Measurements from ENCODE around the gene PHACTR3.

Gene PHACTR3

DNA sequence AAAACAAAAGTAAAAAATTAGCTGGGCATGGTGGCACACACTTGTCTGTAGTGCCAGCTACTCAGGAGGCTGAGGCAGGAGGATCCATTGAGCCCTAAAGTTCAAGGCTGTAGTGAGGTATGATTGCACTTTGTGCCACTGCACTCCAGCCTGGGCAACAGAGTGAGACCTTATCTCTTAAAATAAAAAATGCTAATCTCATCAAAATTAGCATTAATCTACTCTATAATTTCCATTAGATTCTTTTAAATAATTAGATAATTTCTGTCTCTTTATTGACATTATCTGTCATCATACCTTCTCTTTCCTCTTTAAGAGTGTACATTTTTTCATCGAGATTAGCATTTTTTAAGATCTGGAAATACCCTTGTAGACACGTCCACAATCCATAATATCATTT, 48.0 kb downstream of the PHACTR3 start:
- DNase-seq: no peak

- DNase-seq: no peak
These were observed 52.1 kb downstream of the PHACTR3 start for GRCh38 chr20:59656417-59656816.

GRCh38 chr20:59657459-59658046, 53.2 kb downstream of the PHACTR3 start:
- DNase-seq: no peak

DNA sequence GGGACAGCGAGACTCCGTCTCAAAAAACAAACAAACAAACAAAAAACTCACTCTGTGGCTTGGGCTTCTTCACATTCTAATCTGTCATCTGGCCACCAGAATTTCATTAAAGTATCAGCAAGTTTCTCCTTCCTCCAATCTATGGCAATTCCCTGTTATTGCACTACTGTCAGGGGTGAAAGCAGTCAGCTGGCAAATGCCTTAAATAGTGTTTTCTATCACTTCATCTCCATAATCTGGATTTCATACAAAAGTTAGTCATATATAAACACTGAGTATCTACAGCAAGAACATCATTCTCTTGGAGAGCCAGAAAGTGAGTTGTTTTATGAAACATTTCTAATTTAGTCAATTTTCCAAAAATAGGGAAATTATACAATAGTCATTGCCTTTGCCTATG, 56.1 kb downstream of the PHACTR3 start:
- DNase-seq: no peak

DNA sequence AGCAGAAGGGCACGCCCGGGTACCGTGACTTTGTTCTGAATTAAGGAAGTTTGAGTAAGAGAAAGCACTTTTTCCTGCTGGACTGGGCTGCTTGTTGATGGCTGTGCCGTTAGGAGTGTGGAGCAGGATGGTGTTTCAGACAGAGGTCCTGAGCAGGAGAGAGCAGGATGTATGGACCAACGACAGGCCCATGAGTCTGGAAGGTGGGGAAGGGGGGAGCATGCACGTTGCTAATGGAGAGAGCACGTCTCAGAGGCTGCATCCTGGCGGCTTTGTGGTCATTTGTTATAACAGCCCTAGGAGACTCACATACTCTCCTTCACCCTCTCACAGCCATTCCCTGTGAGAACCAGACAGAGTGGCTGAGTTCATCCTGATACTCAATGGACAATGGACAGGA, 56.8 kb downstream of the PHACTR3 start:
- DNase-seq: no peak

GRCh38 chr20:59661621-59662020, 57.3 kb downstream of the PHACTR3 start:
- DNase-seq: no peak

DNA sequence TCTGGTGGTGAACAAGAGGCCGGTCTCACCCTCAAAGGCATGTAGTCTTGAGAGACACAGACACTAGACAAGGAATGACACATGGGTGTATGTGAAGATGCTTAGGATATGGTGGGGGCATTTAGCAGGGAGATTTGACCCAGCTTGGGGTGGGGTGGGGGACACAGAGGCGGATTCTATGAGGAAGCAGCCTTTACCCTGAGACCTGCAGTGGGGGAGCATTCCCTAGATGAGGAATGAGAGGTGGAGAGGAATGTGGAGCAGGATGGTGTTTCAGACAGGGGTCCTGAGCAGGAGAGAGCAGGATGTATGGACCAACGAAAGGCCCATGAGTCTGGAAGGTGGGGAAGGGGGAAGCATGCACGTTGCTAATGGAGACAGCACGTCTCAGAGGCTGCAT, 57.8 kb downstream of the PHACTR3 start:
- no peak for DNase-seq

- DNase-seq: no peak
These were observed 58.6 kb downstream of the PHACTR3 start for GRCh38 chr20:59662856-59663512.

DNA sequence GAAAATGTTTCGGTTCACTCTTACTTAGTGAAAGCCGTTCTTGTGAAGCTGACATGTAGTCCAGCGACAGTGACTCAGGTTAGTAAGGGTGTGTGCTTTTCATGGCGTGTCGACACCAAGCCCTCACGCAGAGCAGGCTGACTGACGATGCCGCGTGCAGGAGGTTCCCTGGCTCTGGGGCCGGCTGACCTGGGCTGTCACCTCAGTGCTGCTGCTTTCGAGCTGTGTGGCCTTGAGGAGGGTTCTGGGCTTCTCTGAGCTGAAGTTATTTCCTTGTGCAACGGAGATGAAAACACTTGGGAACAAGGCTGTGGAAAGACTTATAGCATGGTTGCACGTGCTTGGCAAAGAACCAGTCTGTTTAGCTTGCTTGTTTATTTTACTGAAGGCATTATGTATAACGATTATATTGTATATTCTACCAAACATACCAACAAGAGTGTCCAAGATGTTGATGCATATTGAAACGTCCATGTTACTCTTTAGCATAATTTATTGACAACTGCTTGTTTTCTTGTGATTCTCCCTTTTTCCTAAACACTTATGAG, 59.2 kb downstream of the PHACTR3 start:
- DNase-seq: no peak

- no peak for DNase-seq
These were observed 60.1 kb downstream of the PHACTR3 start for GRCh38 chr20:59664421-59664941.

DNA sequence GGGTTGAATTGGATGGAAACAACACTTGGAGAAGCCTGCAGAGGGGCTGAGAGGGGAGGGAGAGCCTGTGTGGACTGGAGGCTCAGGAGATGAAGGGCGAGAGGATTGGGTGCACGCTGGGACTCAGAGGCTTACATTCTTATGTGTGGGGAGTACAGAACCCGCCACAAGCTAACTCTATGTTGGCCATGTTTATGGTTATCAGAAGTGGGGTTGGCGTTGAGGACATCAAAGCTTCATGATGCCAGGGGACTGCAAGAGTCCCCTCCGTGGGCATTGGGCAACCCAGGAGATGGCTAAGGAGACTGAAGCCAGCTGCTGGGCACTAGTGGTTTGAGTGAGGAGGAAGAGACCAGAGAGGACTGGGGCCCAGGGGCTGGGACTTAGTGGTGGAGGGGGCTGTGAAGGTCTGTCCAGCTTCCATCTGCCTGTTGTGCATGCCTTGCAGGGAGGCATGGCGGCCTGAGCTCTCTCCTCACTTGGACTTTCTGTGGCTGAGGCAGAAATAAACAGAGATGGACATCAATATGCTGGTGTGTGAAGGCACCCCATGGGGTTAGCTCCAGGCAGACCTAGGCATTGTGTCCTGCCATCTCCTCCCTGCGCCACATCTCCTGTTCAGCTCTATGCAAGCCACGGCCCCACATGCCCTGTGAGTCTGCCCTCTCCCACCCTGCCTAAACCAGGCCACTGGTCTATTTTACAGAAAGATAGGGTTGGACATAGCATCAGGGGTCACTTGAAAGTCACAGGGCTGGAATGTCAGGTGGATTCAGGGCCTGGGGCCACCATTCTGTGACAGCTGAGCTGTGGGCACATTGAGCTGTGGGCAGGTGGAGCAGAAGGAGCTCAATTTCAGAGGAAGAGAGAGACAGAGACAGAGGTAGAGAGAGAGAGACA, 61.6 kb downstream of the PHACTR3 start:
- no peak for DNase-seq

DNA sequence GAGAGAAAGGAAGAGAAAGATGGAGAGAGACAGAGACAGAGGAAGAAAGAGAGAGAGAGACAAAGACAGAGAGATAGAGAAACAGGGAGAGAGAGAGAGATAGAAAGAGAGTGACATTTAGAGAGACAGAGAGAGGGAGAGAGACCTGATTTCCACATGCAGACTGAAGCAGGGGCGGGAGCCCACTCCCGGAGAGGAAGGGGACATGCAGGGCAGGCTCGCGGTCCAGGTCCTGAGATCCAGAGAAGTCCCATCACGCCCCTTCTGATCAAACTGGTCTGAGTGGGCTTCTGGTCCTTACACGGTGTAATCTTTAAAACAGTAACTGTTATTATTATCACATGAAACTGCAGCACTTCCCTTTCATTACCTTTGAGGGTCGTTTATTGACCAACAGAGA, 62.2 kb downstream of the PHACTR3 start:
- DNase-seq: no peak

DNA sequence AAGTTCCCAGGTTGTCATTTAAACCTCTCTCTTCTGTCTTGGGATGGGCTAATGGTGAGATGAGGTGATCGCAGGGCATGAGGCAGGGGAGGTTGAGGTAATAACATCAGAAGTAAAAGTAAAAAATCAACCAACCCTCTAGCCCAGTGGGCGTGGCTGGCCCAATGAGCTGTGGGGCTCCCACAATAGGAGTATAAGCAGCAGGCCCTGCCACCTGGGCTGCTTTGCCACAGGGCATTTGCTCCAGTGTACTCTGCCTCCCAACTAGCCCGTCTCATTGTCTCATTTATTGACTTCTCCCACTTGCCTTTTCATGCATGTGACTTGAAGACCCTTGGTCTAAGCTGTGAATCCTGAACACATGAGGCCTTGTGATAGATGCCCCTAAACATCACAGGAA, 62.8 kb downstream of the PHACTR3 start:
- no peak for DNase-seq

- DNase-seq: no peak
These were observed 63.7 kb downstream of the PHACTR3 start for GRCh38 chr20:59667981-59668515.

- no peak for DNase-seq
These were observed 64.8 kb downstream of the PHACTR3 start for GRCh38 chr20:59668926-59669850.

GRCh38 chr20:59670786-59671492, 66.6 kb downstream of the PHACTR3 start:
- no peak for DNase-seq

DNA sequence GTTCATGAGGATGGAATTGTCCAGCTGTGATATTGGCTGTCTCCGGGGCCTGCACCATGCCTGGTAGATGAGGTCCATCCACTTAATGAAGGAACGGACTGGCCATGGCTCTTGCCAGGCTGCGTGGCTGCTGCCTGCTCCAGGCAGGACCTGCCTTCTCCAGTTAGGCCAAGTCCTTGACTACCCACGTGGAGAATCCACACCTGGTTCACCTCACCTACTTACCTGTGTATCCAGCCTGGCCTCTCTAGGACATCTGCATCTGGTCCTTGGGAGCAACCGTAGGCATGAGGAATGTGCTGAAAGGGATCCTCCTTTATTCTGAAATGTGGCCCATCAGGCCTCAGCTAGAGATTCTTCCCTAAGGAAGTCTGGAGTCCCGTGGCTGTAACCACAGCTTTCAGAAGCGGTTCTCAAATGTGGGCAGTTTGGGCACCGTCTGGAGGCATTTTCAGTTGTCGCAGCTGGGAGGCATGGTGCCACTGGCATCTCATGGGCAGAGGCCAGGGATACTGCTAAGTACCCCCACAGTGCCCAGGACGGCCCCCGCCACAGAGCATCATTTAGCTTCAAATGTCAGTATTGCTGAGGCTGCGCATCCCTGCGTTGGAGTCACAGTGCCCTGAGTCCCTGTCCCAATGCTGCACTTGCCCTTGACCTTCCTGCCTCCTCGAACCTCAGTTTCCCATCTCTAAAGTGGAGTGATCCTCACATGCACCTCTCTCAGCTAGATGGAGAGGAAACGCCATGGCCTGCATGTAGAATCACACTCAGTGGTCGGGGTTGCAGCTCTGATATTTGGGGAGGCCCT, 67.5 kb downstream of the PHACTR3 start:
- no peak for DNase-seq

- DNase-seq: no peak
These were observed 68.2 kb downstream of the PHACTR3 start for GRCh38 chr20:59672576-59672975.

GRCh38 chr20:59673288-59673997, 69.1 kb downstream of the PHACTR3 start:
- no peak for DNase-seq

DNA sequence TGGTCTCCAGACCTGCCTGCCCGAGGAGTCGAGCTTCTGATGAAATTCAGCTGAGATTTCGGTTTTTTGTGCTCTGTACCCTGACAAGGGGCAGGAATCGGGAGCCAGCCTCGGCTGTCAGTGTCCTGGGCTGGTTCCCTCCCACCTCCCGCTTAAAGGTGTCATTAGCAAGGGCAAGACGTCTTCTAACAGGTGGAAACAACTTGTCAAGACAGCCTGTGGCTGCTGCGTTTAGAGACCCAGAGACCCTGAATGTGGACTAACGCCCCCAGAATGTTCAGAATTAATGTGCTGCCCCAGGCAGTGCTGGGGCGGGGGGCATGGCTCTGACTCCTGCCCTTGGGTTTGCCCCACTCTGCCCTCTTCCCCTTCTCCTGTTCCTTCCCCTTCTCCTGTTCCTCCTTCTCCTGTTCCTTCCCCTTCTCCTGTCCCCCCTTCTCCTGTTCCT, 69.7 kb downstream of the PHACTR3 start:
- no peak for DNase-seq
